GM23248 (cell line): ENCODE data around the gene SZT2. TPM values are rescaled to one million over a fixed set of nuclear protein-coding genes. Genes with fewer than 3 reads are reported as not detected.

ENCODE experiments used
- DNase-seq: peaks from one replicate; pipeline ENCODE4 v3.0.0-alpha.2; 2015
- H2AFZ ChIP-seq: fragments of 200-600 bp; sonication (generic); 2 replicates; pipeline ENCODE4 v1.6.1; 2016; ENCODE audit warnings: antibody characterized with exemption
- H3F3A ChIP-seq: fragments of 200-600 bp; sonication (generic); 2 replicates; pipeline ENCODE4 v1.6.1; 2016; ENCODE audit warnings: mild to moderate bottlenecking, antibody characterized with exemption, mixed run types; ENCODE audit not compliant: insufficient read depth
- H3K27ac ChIP-seq: fragments of 200-600 bp; sonication (generic); 2 replicates; pipeline ENCODE4 v1.5.1; 2016; ENCODE audit warnings: mild to moderate bottlenecking
- H3K27me3 ChIP-seq: fragments of 200-600 bp; sonication (generic); replicated peaks from 2 replicates; pipeline ENCODE4 v1.6.1; 2016; ENCODE audit warnings: mild to moderate bottlenecking; ENCODE audit not compliant: insufficient read depth
- H3K36me3 ChIP-seq: fragments of 200-600 bp; sonication (generic); 2 replicates; pipeline ENCODE4 v1.6.1; 2016; ENCODE audit warnings: low read depth, mild to moderate bottlenecking
- H3K4me1 ChIP-seq: fragments of 200-600 bp; sonication (generic); 2 replicates; pipeline ENCODE4 v1.6.1; 2016; ENCODE audit warnings: mild to moderate bottlenecking; ENCODE audit not compliant: insufficient read depth
- H3K4me2 ChIP-seq: fragments of 200-600 bp; sonication (generic); one replicate; pipeline ENCODE4 v1.6.1; 2016; ENCODE audit warnings: mild to moderate bottlenecking; ENCODE audit not compliant: unreplicated experiment
- H3K4me3 ChIP-seq: fragments of 200-600 bp; sonication (generic); 2 replicates; pipeline ENCODE4 v1.5.1; 2016; ENCODE audit warnings: mild to moderate bottlenecking
- H3K79me2 ChIP-seq: fragments of 200-600 bp; sonication (generic); 2 replicates; pipeline ENCODE4 v1.6.1; 2016; ENCODE audit warnings: mild to moderate bottlenecking; ENCODE audit not compliant: insufficient read depth
- H3K9ac ChIP-seq: fragments of 200-600 bp; sonication (generic); 2 replicates; pipeline ENCODE4 v1.6.1; 2016; ENCODE audit warnings: mild to moderate bottlenecking
- H3K9me2 ChIP-seq: fragments of 200-600 bp; sonication (generic); 2 replicates; pipeline ENCODE4 v1.6.1; 2016; ENCODE audit warnings: mixed run types, mild to moderate bottlenecking, moderate library complexity; ENCODE audit not compliant: insufficient read depth
- H3K9me3 ChIP-seq: fragments of 200-600 bp; sonication (generic); one replicate; pipeline ENCODE4 v1.6.1; 2017; ENCODE audit warnings: low read depth
- H4K20me1 ChIP-seq: fragments of 200-600 bp; sonication (generic); 2 replicates; pipeline ENCODE4 v1.6.0; 2016; ENCODE audit not compliant: insufficient read depth
- EZH2 ChIP-seq: fragments of 200-600 bp; sonication (generic); IDR thresholded peaks from 2 replicates; pipeline ENCODE4 v1.6.1; 2018; ENCODE audit warnings: antibody characterized with exemption, mild to moderate bottlenecking; ENCODE audit not compliant: insufficient read depth, poor library complexity, severe bottlenecking
- EZH2phosphoT487 ChIP-seq: fragments of 200-600 bp; sonication (generic); IDR thresholded peaks from 2 replicates; pipeline ENCODE4 v1.6.1; 2018; ENCODE audit warnings: antibody characterized with exemption, moderate library complexity, mild to moderate bottlenecking, low read depth; ENCODE audit not compliant: insufficient read depth
- WGBS, 2 experiments: methylation state at CpG; one replicate each; pipeline ENCODE4 v1.1.6; 2015 to 2017; ENCODE audit warnings: low lambda C conversion rate in 2 of 2, low coverage in 1 of 2; ENCODE audit errors: missing lambda C conversion rate in 2 of 2; 5-methylcytosine and 5-hydroxymethylcytosine counted together
- in situ Hi-C: fragments of 300-500 bp; cut with MboI; formaldehyde crosslinking; loops from 2 replicates; pipeline ENCODE4 v1.15.0; 2020
- polyA plus RNA-seq: library from polyadenylated mRNA; unstranded; fragments of >200 nt; fragmentation: Nextera tagmentation; extraction: Ambion mirVana; gene quantifications from 2 replicates; pipeline ENCODE4 v1.2.1, GENCODE V29; 2016
- total RNA-seq: library from RNA; depleted of rRNA; stranded (reverse); fragments of >200 nt; shearing (Covaris generic); gene quantifications from 2 replicates; pipeline ENCODE4 v1.2.3, GENCODE V29; 2014

SZT2 gene
- total and polyA plus RNA-seq, 2 experiments from 2014 or later: 6.4 to 12.6 TPM

GRCh38 chr1:43363935-43364525 lies 25.7 kb upstream of the SZT2 start:
- Histone ChIP-seq H2AFZ (no peak overlapping the region), H4K20me1 (no peaks in the 10 kb centered on the region), H3K9me3 (no peaks in the 10 kb centered on the region), H3K4me3 (no peak overlapping the region), H3K4me2 (no peak overlapping the region), H3F3A (peaks cover 60% of the 10 kb centered on the region), H3K27ac (no peak overlapping the region), H3K79me2 (peaks cover 91% of the 10 kb centered on the region), H3K4me1 (peaks cover 19% of the 10 kb centered on the region), H3K9ac (no peak overlapping the region), H3K27me3 (no peaks in the 10 kb centered on the region), H3K36me3 (peaks cover 20% of the 10 kb centered on the region), H3K9me2 (no peaks in the 10 kb centered on the region)
- TF ChIP-seq EZH2phosphoT487 (no peak), EZH2 (no peak)
- 87 to 90% methylated on average over 5 of the region's 5 CpGs for WGBS, 2 experiments
- DNase-seq: no peak
- in situ Hi-C loops: no loop called here

DNA sequence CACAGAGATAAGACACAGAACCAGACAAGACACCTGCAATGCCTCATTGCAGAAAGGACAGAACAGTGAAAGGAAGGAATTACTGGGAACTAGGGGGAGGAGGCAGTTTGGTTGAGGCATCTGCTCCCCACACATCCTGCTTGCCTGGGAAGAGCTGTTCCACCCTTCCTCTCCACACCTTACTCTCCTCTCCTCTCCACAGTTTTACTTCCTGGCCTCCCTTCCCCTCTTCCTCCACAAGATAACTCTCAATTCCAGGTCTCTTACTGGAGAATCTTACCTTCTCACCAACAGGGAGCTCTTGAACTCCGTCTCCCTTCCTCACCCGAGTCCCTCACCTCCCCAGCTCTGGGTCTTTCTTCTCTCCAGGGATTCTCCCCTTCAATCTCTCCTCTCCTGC lies 24.0 kb upstream of the SZT2 start:
- TF ChIP-seq EZH2 (no peak), EZH2phosphoT487 (no peak)
- Histone ChIP-seq H2AFZ (no peak overlapping the region), H3K9ac (peak overlapping the region; percentile 99), H3K9me2 (no peaks in the 10 kb centered on the region), H3K9me3 (no peaks in the 10 kb centered on the region), H3K79me2 (peaks cover 86% of the 10 kb centered on the region), H3K27me3 (no peaks in the 10 kb centered on the region), H3K4me3 (0 out of 2 replicates have a peak overlapping the region, but pooled peaks have one; percentile 98), H3K36me3 (peaks cover 20% of the 10 kb centered on the region), H3K4me1 (peaks cover 19% of the 10 kb centered on the region), H3F3A (peaks cover 53% of the 10 kb centered on the region), H4K20me1 (no peaks in the 10 kb centered on the region), H3K27ac (peak overlapping the region; percentile 90; the same call in 1 of the 2 replicates), H3K4me2 (no peak overlapping the region)
- in situ Hi-C loops: no loop called here
- DNase-seq: no peak
- WGBS, 2 experiments: 94 to 98% methylated on average over 2 of the region's 2 CpGs

DNA sequence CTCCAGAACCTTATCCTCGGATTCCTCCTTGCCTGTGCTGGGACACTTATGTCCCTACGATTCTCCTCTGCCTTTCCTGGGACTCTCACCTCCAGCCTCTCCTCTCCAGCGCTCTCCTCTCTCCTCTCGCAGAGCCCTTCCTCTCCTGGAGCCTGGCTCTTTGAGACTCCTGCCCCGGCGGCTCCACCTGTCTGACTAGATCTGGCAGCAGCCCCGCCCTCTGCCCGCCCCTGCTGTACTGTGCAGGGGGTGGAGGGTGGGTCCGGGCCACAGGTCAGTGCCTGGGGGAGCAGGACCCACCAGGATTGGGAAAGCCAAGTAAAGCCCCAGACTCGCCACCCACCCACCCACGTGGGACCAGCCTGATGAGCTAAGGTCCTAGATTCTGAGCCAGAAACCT lies 23.5 kb upstream of the SZT2 start:
- peaks cover 20% of the 10 kb centered on the region for H3K36me3 ChIP-seq

DNA sequence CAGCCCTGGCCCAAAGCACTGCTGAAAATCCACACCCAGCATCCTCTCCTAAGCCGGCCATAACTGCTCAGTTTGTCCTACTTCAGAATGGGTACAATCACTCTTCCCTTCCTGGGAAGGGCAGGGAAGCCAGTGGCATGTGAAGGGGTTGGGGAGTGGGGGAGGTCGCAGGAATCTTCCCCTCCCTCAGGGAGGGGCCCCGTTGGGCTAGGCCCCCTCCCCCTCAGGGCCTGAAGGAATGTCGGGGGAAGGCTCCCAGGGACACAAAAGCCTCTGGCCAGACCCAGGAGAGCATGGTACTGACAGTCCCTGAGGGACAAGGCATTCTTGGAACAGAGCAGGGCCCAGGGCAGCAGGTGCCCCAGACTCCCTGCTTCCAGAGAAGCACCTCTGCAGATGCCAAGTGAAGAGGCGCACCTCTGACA lies 23.1 kb upstream of the SZT2 start:
- Histone ChIP-seq H3K9me2 (no peaks in the 10 kb centered on the region), H3K9me3 (no peaks in the 10 kb centered on the region), H3K9ac (peak overlapping the region; percentile 99), H3K4me1 (peaks cover 13% of the 10 kb centered on the region), H3K4me3 (peak overlapping the region; percentile 98), H3F3A (peaks cover 54% of the 10 kb centered on the region), H3K79me2 (peaks cover 83% of the 10 kb centered on the region), H3K4me2 (peak overlapping the region; percentile 93), H4K20me1 (no peaks in the 10 kb centered on the region), H3K27ac (peak overlapping the region; percentile 90), H3K27me3 (no peaks in the 10 kb centered on the region), H2AFZ (no peak overlapping the region), H3K36me3 (peaks cover 18% of the 10 kb centered on the region)
- 39 to 41% methylated on average over 5 of the region's 5 CpGs for WGBS, 2 experiments
- in situ Hi-C loops: no loop called here
- TF ChIP-seq EZH2: no peak
- no peak for TF ChIP-seq EZH2phosphoT487
- DNase-seq: no peak

More for the DNA sequence above, 23.5 kb upstream of the SZT2 start:
- Histone ChIP-seq H3K4me2 (peak overlapping the region; percentile 93), H3K79me2 (peaks cover 84% of the 10 kb centered on the region), H3K27me3 (no peaks in the 10 kb centered on the region), H3F3A (peaks cover 54% of the 10 kb centered on the region), H4K20me1 (no peaks in the 10 kb centered on the region), H3K27ac (peak overlapping the region; percentile 90), H3K9ac (peak overlapping the region; percentile 99), H3K4me1 (peaks cover 18% of the 10 kb centered on the region), H3K4me3 (peak overlapping the region; percentile 98), H2AFZ (no peak overlapping the region), H3K9me3 (no peaks in the 10 kb centered on the region), H3K9me2 (no peaks in the 10 kb centered on the region)
- no peak for DNase-seq
- no peak for TF ChIP-seq EZH2phosphoT487
- TF ChIP-seq EZH2: no peak
- WGBS, 2 experiments: 68 to 79% methylated on average over 4 to 11 of the region's 11 CpGs
- in situ Hi-C loops: no loop called here
